KOPT-K1 (cell line): ENCODE results near the gene GPRC5A.

ENCODE experiments used
- H3K27ac ChIP-seq: fragments of 200-600 bp; sonication (generic); 2 replicates; pipeline ENCODE4 v1.5.1; 2016; ENCODE audit warnings: antibody characterized with exemption, mild to moderate bottlenecking, low read depth, low read length; ENCODE audit not compliant: poor library complexity, severe bottlenecking
- H3K36me3 ChIP-seq: fragments of 200-600 bp; sonication (generic); 2 replicates; pipeline ENCODE4 v1.5.1; 2017; ENCODE audit warnings: antibody characterized with exemption, mild to moderate bottlenecking, low read length, moderate library complexity; ENCODE audit not compliant: insufficient read depth
- H3K9me3 ChIP-seq: fragments of 200-600 bp; sonication (generic); 2 replicates; pipeline ENCODE4 v1.5.1; 2017; ENCODE audit warnings: antibody characterized with exemption, low read length, mild to moderate bottlenecking; ENCODE audit not compliant: insufficient read depth, poor library complexity, severe bottlenecking

GPRC5A gene

GRCh38 chr12:12877781-12878455 lies 13.4 kb upstream of the GPRC5A start:
- H3K9me3 ChIP-seq = no peaks in the 10 kb centered on the region
- no peak overlapping the region for H3K27ac ChIP-seq
- no peaks in the 10 kb centered on the region for H3K36me3 ChIP-seq

GRCh38 chr12:12880537-12880936 lies 10.8 kb upstream of the GPRC5A start:
- Histone ChIP-seq H3K27ac (no peak overlapping the region), H3K36me3 (no peaks in the 10 kb centered on the region), H3K9me3 (no peaks in the 10 kb centered on the region)

- Histone ChIP-seq H3K36me3 (no peaks in the 10 kb centered on the region), H3K9me3 (no peaks in the 10 kb centered on the region), H3K27ac (no peak overlapping the region)
Measured at GRCh38 chr12:12881151-12881909, 10.0 kb upstream of the GPRC5A start.

GRCh38 chr12:12882288-12882687 lies 9.1 kb upstream of the GPRC5A start:
- Histone ChIP-seq H3K27ac (no peak overlapping the region), H3K9me3 (no peaks in the 10 kb centered on the region), H3K36me3 (no peaks in the 10 kb centered on the region)

GRCh38 chr12:12883369-12884001 lies 7.9 kb upstream of the GPRC5A start:
- Histone ChIP-seq H3K27ac (no peak overlapping the region), H3K9me3 (no peaks in the 10 kb centered on the region), H3K36me3 (no peaks in the 10 kb centered on the region)

GRCh38 chr12:12885096-12885792 lies 6.1 kb upstream of the GPRC5A start:
- Histone ChIP-seq H3K9me3 (no peaks in the 10 kb centered on the region), H3K36me3 (no peaks in the 10 kb centered on the region), H3K27ac (no peak overlapping the region)

GRCh38 chr12:12887471-12887870 lies 3.9 kb upstream of the GPRC5A start:
- Histone ChIP-seq H3K36me3 (no peaks in the 10 kb centered on the region), H3K9me3 (no peaks in the 10 kb centered on the region), H3K27ac (no peak overlapping the region)

GRCh38 chr12:12889701-12890100 lies 1.7 kb upstream of the GPRC5A start:
- Histone ChIP-seq H3K9me3 (no peaks in the 10 kb centered on the region), H3K27ac (no peak overlapping the region), H3K36me3 (no peaks in the 10 kb centered on the region)

- no peak overlapping the region for H3K27ac ChIP-seq
- no peaks in the 10 kb centered on the region for H3K9me3 ChIP-seq
- no peaks in the 10 kb centered on the region for H3K36me3 ChIP-seq
Measured at GRCh38 chr12:12890543-12891079, 751 bp upstream of the GPRC5A start.

- no peak overlapping the region for H3K27ac ChIP-seq
- H3K9me3 ChIP-seq = no peaks in the 10 kb centered on the region
- no peaks in the 10 kb centered on the region for H3K36me3 ChIP-seq
Measured at GRCh38 chr12:12891881-12892355, 556 bp downstream of the GPRC5A start.

- no peak overlapping the region for H3K27ac ChIP-seq
- no peaks in the 10 kb centered on the region for H3K9me3 ChIP-seq
- no peaks in the 10 kb centered on the region for H3K36me3 ChIP-seq
Measured at GRCh38 chr12:12892681-12893141, 1.3 kb downstream of the GPRC5A start.

GRCh38 chr12:12893438-12893837 lies 2.1 kb downstream of the GPRC5A start:
- Histone ChIP-seq H3K36me3 (no peaks in the 10 kb centered on the region), H3K9me3 (no peaks in the 10 kb centered on the region), H3K27ac (no peak overlapping the region)

- no peaks in the 10 kb centered on the region for H3K9me3 ChIP-seq
- no peaks in the 10 kb centered on the region for H3K36me3 ChIP-seq
- no peak overlapping the region for H3K27ac ChIP-seq
Measured at GRCh38 chr12:12896260-12896659, 4.9 kb downstream of the GPRC5A start.

- Histone ChIP-seq H3K27ac (no peak overlapping the region), H3K36me3 (no peaks in the 10 kb centered on the region)
Measured at GRCh38 chr12:12897302-12897701, 5.9 kb downstream of the GPRC5A start.

More at GRCh38 chr12:12897302-12897701, 5.9 kb downstream of the GPRC5A start:
- no peaks in the 10 kb centered on the region for H3K9me3 ChIP-seq
